Common myeloid progenitor, CD34-positive (primary cell): ENCODE measurements around the gene C1orf74. TPM values are rescaled to one million over a fixed set of nuclear protein-coding genes. Genes with fewer than 3 reads are reported as not detected.

Experiments used
- CTCF ChIA-PET: fragments of 350-600 bp; sonication (Branson Sonifier 250); formaldehyde crosslinking; loops from one replicate; lab custom pipeline; 2021; ENCODE audit warnings: antibody characterized with exemption; lab: Charles Lee
- POLR2A ChIA-PET: fragments of 350-600 bp; sonication (Branson Sonifier 250); formaldehyde crosslinking; loops from one replicate; lab custom pipeline; 2021; ENCODE audit warnings: antibody characterized with exemption; lab: Charles Lee
- DNase-seq, 3 donors: peaks; one replicate each; pipeline versions ENCODE4 v3.0.0 to v3.0.0-alpha.2; 2013
- H3K27ac ChIP-seq, 2 experiments: 1 replicate in 1 of 2; 2 replicates in 1 of 2; pipeline ENCODE4 v1.7.0; 2013; ENCODE audit warnings: inconsistent platforms in 2 of 2, low read length in 2 of 2, mild to moderate bottlenecking in 2 of 2, low read depth in 1 of 2, moderate library complexity in 1 of 2; ENCODE audit not compliant: severe bottlenecking in 2 of 2, insufficient read depth in 1 of 2, poor library complexity in 1 of 2
- H3K27me3 ChIP-seq, 5 experiments: replicated peaks in 2 of 5; 1 replicate in 3 of 5; 2 replicates in 2 of 5; pipeline versions ENCODE4 v1.6.1 to v1.7.0; 2013; ENCODE audit warnings: low read length in 4 of 5, mild to moderate bottlenecking in 2 of 5, moderate library complexity in 2 of 5, inconsistent platforms in 1 of 5; ENCODE audit not compliant: insufficient read depth in 5 of 5, control insufficient read depth in 4 of 5
- H3K36me3 ChIP-seq, 4 experiments: 1 replicate in 2 of 4; 2 replicates in 2 of 4; pipeline versions ENCODE4 v1.6.1 to v1.7.0; 2013; ENCODE audit warnings: low read length in 3 of 4, control low read depth in 1 of 4, mild to moderate bottlenecking in 1 of 4; ENCODE audit not compliant: control insufficient read depth in 4 of 4, insufficient read depth in 4 of 4
- H3K4me1 ChIP-seq, 4 experiments: 1 replicate in 3 of 4; 2 replicates in 1 of 4; pipeline versions ENCODE4 v1.6.1 to v1.7.1; 2013; ENCODE audit warnings: low read length in 3 of 4, mild to moderate bottlenecking in 3 of 4, control low read depth in 1 of 4, inconsistent platforms in 1 of 4, moderate library complexity in 1 of 4; ENCODE audit not compliant: control insufficient read depth in 4 of 4, insufficient read depth in 4 of 4; ENCODE audit errors: control extremely low read depth in 1 of 4
- H3K4me3 ChIP-seq, 7 experiments: 1 replicate in 4 of 7; 2 replicates in 3 of 7; pipeline versions ENCODE4 v1.5.1 to v1.7.0; 2013; ENCODE audit warnings: mild to moderate bottlenecking in 7 of 7, low read length in 6 of 7, moderate library complexity in 6 of 7, inconsistent platforms in 2 of 7, low read depth in 2 of 7, control low read depth in 1 of 7; ENCODE audit not compliant: insufficient read depth in 4 of 7, control insufficient read depth in 1 of 7; ENCODE audit errors: extremely low read depth in 1 of 7
- H3K9me3 ChIP-seq, 5 experiments: 1 replicate in 4 of 5; 2 replicates in 1 of 5; pipeline versions ENCODE4 v1.6.1 to v1.7.1; 2013; ENCODE audit warnings: low read length in 4 of 5, mild to moderate bottlenecking in 2 of 5, inconsistent platforms in 1 of 5, low read depth in 1 of 5, moderate library complexity in 1 of 5; ENCODE audit not compliant: control insufficient read depth in 4 of 5, insufficient read depth in 2 of 5; ENCODE audit errors: control extremely low read depth in 1 of 5
- WGBS: methylation state at CpG from one replicate; pipeline ENCODE4 v1.1.5; 2013; ENCODE audit not compliant: insufficient coverage; 5-methylcytosine and 5-hydroxymethylcytosine counted together
- polyA plus RNA-seq: library from polyadenylated mRNA; unstranded; fragments of 120-200 nt; gene quantifications from one replicate; pipeline ENCODE4 v1.2.1, GENCODE V29; 2013

The C1orf74 gene
- polyA plus RNA-seq = 1.9 TPM

GRCh38 chr1:209784265-209785169 is at the start of gene C1orf74:
C1orf74 (minus strand) TSS chr1:209784559; CDS start chr1:209783634, 925 bp downstream.
- H3K4me1 ChIP-seq = peaks cover 6 to 18% (median 11%) of the 10 kb centered on the region in 4 experiments
- H3K27me3 ChIP-seq = peaks cover 0 to 5% (median 0%) of the 10 kb centered on the region in 5 experiments
- peak within 1 kb of the TSS; percentile 68 to 98 (median 82) for H3K4me3 ChIP-seq
- no peaks in the 10 kb centered on the region for H3K9me3 ChIP-seq
- H3K36me3 ChIP-seq = peaks cover 6 to 34% (median 18%) of the 10 kb centered on the region in 4 experiments
- ChIA-PET CTCF (interaction anchor here (0.7 to 1.6 kb wide), 6 partner anchors 10 to 43 kb away, joined by 3 to 4 read pairs (median 3); partner anchors contain the start of gene UTP25), POLR2A (no interaction called here)
- peak within 1 kb of the TSS; percentile 52 to 86 for H3K27ac ChIP-seq
- peak; percentile 98 for DNase-seq
- WGBS = under 1% methylated on average over 37 of the region's 48 CpGs

GRCh38 chr1:209831615-209832014 is 47.3 kb upstream of the C1orf74 start:
- WGBS = no CpG with 5 or more reads among the region's 1 CpG
- peaks cover 24 to 54% (median 38%) of the 10 kb centered on the region in 4 experiments for H3K36me3 ChIP-seq
- no peak overlapping the region for H3K4me3 ChIP-seq
- ChIA-PET POLR2A (no interaction called here), CTCF (interaction anchor here (0.6 to 1.5 kb wide), 2 partner anchors 8 to 16 kb away, joined by 3 read pairs; no protein-coding TSS in a partner anchor)
- H3K27ac ChIP-seq = no peak overlapping the region
- peaks cover 0 to 10% (median 7%) of the 10 kb centered on the region in 4 experiments for H3K4me1 ChIP-seq
- H3K9me3 ChIP-seq = no peaks in the 10 kb centered on the region
- no peak for DNase-seq
- H3K27me3 ChIP-seq = no peaks in the 10 kb centered on the region

- WGBS = 89% methylated on average over 3 of the region's 3 CpGs
- no peak for DNase-seq
- ChIA-PET POLR2A (no interaction called here), CTCF (interaction anchor here (1.5 kb wide), 1 partner anchor 16 kb away, joined by 3 read pairs; no protein-coding TSS in a partner anchor)
- Histone ChIP-seq H3K4me1 (peaks cover 0 to 10% (median 7%) of the 10 kb centered on the region in 4 experiments), H3K27ac (no peak overlapping the region), H3K9me3 (no peaks in the 10 kb centered on the region), H3K27me3 (no peaks in the 10 kb centered on the region), H3K36me3 (peaks cover 18 to 45% (median 35%) of the 10 kb centered on the region in 4 experiments), H3K4me3 (no peak overlapping the region)
These were observed 46.4 kb upstream of the C1orf74 start for GRCh38 chr1:209830722-209831121.

GRCh38 chr1:209829716-209830115 is 45.4 kb upstream of the C1orf74 start:
- H3K27me3 ChIP-seq = no peaks in the 10 kb centered on the region
- peaks cover 0 to 10% (median 7%) of the 10 kb centered on the region in 4 experiments for H3K4me1 ChIP-seq
- peaks cover 15 to 35% (median 27%) of the 10 kb centered on the region in 4 experiments for H3K36me3 ChIP-seq
- no peak for DNase-seq
- no peak overlapping the region for H3K4me3 ChIP-seq
- no peaks in the 10 kb centered on the region for H3K9me3 ChIP-seq
- no CpG with 5 or more reads among the region's 2 CpGs for WGBS
- POLR2A ChIA-PET = no interaction called here
- CTCF ChIA-PET = no interaction called here
- H3K27ac ChIP-seq = no peak overlapping the region

GRCh38 chr1:209827384-209828262 is 43.3 kb upstream of the C1orf74 start, which contains the start of gene UTP25:
UTP25 (plus strand) TSS chr1:209827972; CDS start chr1:209828064, 92 bp downstream.
- Histone ChIP-seq H3K27me3 (no peaks in the 10 kb centered on the region), H3K4me1 (peaks cover 0 to 15% (median 7%) of the 10 kb centered on the region in 4 experiments), H3K36me3 (peaks cover 7 to 14% (median 12%) of the 10 kb centered on the region in 4 experiments), H3K4me3 (peak within 1 kb of the TSS; percentile 75 to 91 (median 85)), H3K27ac (peak within 1 kb of the TSS in 1 of 2 experiments; percentile 70), H3K9me3 (no peaks in the 10 kb centered on the region)
- peak; percentile 98 to 99 (median 99) for DNase-seq
- ChIA-PET CTCF (interaction anchor here (0.8 to 11.4 kb wide), 4 partner anchors 17 to 154 kb away, joined by 3 to 106 read pairs (median 4); partner anchors contain the start of genes C1orf74 and IRF6), POLR2A (no interaction called here)
- 10% methylated on average over 35 of the region's 51 CpGs for WGBS

GRCh38 chr1:209825591-209826434 is 41.5 kb upstream of the C1orf74 start:
- Histone ChIP-seq H3K4me3 (no peak overlapping the region), H3K27ac (no peak overlapping the region), H3K4me1 (peaks cover 0 to 15% (median 7%) of the 10 kb centered on the region in 4 experiments), H3K36me3 (peaks cover 1 to 9% (median 2%) of the 10 kb centered on the region in 4 experiments), H3K27me3 (peaks cover 0 to 3% (median 1%) of the 10 kb centered on the region in 5 experiments), H3K9me3 (no peaks in the 10 kb centered on the region)
- no peak for DNase-seq
- 96% methylated on average over 7 of the region's 11 CpGs for WGBS
- ChIA-PET POLR2A (no interaction called here), CTCF (interaction anchor here (2.1 to 11.4 kb wide), 2 partner anchors 15 to 77 kb away, joined by 6 to 106 read pairs; partner anchors contain the start of gene IRF6)
